NCI-H2107 treated with DMSO at 0.1 percent for 48 hours (cell line): ENCODE measurements around the gene GUCA1A.

Source experiments
- DNase-seq: peaks from one replicate; lab custom pipeline; 2025; ENCODE audit not compliant: unreplicated experiment; lab: John Stamatoyannopoulos, UW

Gene GUCA1A

GRCh38 chr6:42173101-42173500 lies at the start of gene GUCA1A:
Gene GUCA1A, plus strand, starts transcription at chr6:42173364. Its CDS starts 250 bp downstream, at chr6:42173614.
- DNase-seq = no peak

- no peak for DNase-seq
Observed at GRCh38 chr6:42123379-42124103, 49.6 kb upstream of the GUCA1A start.

- no peak for DNase-seq
Observed at GRCh38 chr6:42124223-42124836, 48.8 kb upstream of the GUCA1A start.

- DNase-seq = no peak
Observed at GRCh38 chr6:42125231-42125630, 47.9 kb upstream of the GUCA1A start.

GRCh38 chr6:42125663-42126062 lies 47.5 kb upstream of the GUCA1A start:
- no peak for DNase-seq

- no peak for DNase-seq
Observed at GRCh38 chr6:42128460-42129359, 44.5 kb upstream of the GUCA1A start.

GRCh38 chr6:42129360-42129676 lies 43.8 kb upstream of the GUCA1A start:
- DNase-seq = no peak

DNA sequence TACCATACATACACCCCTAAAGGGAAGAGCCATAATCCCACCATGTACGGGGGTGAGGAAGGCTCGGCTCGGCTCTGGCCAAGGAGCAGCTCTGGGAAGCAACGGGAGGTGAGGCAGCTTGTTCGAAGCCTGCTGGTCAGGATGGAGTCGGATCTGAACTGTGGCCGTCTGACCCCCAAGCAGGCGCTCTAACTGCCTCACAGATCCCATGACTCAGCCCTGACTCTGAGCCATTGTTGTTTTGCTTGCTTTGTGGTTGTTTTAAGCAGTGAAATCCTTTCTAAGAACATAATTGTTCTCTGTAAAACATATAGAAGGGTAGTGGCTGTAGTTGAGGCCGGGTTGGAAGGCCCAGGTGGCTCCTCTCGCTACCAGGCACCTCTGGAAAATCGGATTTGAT lies 41.6 kb upstream of the GUCA1A start:
- no peak for DNase-seq

DNA sequence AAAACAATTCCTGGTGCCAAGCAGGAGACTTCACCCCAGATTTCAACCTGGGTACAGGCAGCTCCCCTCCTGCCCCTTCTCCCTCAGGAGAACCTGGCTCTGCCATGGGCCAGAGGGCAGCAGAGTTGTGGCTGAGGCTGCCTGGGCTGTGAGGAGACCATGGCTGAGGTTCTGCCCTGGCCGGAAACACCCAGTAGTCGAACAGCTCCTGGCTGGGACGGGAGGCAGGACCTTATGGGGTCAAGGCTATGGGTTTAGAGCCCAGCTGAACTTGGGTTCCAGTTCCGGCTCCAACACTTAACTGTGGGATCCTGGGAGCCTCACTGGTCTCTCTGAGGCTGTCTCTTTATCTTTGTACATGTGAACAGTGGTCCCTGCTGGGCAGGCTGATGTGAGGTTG lies 39.2 kb upstream of the GUCA1A start:
- DNase-seq = no peak

DNA sequence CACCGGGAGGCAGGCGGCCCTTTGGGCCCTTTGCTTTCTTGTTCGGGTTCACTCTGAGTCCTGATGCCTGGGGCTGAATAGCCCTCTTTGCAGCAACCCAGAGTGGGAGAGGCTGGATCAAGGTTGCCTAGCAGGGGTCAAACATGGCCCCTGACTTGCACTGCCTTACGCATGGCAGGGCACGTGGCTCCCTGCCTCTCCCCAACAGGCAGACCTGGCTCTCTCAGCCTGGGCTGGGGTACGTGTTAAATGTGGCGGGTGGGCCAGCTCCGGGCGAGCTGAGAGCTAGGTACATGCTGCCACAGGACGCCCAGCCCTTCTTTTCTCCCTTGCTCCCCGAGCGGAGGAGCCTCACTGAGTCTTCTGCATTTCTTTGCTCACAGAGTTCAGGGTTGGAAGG lies 38.0 kb upstream of the GUCA1A start:
- DNase-seq = no peak

- DNase-seq = no peak
Observed at GRCh38 chr6:42135722-42136121, 37.4 kb upstream of the GUCA1A start.

DNA sequence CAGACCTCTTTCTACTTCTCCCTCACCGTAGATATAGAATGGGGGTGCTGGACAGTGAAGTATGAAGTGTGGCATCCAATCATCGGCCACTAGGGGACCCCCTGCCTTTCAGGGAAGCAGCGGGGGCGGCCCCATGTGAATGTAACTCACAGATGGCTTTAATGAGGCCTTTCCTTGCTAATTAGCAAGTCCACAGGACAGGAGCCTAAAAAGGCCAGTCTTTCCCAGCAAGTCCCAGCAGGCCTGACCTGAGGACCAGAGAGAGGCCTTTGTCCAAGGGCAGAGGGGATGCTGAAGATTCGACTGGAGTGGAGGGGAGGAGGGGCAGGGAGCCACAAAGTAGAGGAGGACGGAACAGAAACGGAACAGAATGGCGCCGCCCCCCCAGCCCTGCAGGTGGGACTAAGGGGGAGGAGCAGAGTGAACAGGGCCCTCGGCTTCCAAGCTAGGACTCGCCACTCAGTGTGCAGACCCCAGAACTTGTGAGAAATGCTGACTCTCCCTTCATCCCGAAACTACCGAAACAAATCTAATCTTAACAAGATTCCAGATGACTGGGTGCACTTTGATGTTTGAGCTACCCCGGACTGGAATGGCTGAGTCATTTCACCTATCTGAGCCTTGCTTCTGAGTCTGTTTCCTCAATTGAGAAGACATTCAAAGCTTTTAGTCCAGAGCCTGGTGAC lies 36.5 kb upstream of the GUCA1A start:
- DNase-seq = no peak

DNA sequence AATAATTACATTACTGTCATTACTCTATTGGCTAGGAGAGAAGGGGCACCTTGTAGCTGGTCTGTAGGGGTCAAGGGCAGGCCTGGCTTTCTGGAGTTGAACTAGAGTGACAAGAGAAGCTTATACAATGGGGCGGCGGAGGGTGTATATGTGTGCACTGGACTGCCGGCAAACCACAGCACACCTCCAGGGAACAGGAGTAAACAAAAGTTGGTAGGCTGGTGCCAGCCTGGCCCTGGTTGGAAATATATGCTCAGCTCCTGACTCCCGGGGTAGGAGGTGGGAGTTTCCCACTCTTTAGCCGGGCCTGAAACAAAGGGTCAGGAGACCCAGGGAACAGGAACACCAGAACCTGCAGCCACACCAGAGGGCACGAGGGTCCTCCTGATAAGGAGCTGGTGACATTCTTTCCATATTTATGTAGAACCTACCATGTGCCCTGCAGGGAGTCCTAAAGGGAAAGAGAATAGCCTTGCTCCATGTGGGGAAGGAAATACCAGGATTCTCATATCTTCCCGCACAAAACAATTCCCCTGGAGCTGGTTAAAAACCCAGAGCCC lies 35.9 kb upstream of the GUCA1A start:
- no peak for DNase-seq

DNA sequence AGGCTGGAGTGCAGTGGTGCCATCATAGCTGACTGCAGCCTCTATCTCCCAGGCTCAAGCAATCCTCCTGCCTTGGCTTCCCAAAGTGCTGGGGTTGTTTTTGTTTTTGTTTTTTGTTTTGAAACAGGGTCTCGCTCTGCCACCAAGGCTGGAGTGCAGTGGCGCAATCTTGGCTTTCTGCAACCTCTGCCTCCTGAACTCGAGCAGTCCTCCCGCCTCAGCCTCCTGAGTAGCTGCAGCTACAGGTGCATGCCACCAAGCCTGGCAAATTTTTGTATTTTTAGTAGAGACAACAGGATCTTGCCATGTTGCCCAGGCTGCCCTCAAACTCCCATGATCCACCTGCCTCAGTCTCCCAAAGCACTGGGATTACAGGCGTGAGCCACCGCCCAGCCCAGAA lies 35.0 kb upstream of the GUCA1A start:
- no peak for DNase-seq

GRCh38 chr6:42138630-42139619 lies 34.2 kb upstream of the GUCA1A start:
- DNase-seq = no peak

GRCh38 chr6:42140032-42140431 lies 33.1 kb upstream of the GUCA1A start:
- no peak for DNase-seq

DNA sequence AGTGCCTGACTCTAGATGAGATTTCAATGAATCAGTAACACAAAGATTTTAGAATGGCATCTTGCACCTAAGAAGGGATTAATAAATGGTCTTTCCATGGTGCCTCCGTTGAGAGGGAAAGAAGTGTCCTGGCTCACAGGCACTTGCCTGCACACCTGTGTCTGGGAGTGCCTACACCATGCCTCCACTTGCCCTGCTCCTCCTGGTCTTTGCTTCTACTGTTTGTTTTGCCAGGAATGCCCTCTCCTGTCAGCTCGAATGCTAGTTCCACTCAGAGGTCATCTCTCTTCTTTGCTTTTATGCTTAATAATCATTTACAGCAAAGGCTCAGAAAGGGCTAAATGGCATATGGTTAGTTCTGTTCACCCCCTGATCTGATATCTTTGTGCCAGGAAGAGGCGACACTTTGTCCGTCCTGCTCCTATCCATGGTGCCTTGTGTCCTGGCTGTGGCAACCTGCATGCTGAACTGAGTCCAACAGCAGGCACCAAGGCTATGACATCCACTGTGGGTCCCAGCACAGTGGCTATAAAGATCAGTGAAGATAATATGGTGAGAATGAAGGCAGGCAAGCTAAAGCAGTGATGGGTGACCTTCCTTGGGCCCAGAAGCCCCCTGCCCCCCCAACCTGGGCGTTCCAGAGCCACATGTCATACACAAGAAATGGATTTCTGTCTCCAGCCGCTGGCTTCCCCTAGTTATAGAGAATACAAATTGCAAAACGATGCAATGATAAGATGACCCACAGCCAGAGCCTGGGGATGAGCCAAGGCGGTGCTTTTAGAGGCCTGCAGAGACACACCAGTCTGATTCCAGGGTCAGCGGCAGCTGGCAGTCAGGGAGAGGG lies 32.2 kb upstream of the GUCA1A start:
- DNase-seq = no peak

- DNase-seq = no peak
Observed at GRCh38 chr6:42141603-42142117, 31.5 kb upstream of the GUCA1A start.
